Stomach smooth muscle (tissue), 2 donors: ENCODE measurements around the gene EME1.

ENCODE experiments used
- H3K27ac ChIP-seq: one replicate; pipeline ENCODE4 v1.7.0; 2013; ENCODE audit warnings: mild to moderate bottlenecking, low read length, inconsistent platforms
- H3K27me3 ChIP-seq, 2 donors: one replicate each; pipeline ENCODE4 v1.7.0; 2013; ENCODE audit warnings: low read length in 2 of 2; ENCODE audit not compliant: insufficient read depth in 2 of 2, control insufficient read depth in 1 of 2
- H3K36me3 ChIP-seq, 2 donors: one replicate each; pipeline ENCODE4 v1.7.0; 2013; ENCODE audit warnings: low read length in 2 of 2; ENCODE audit not compliant: control insufficient read depth in 2 of 2, insufficient read depth in 2 of 2
- H3K4me1 ChIP-seq: one replicate; pipeline ENCODE4 v1.7.0; 2013; ENCODE audit warnings: low read length; ENCODE audit not compliant: control insufficient read depth, insufficient read depth
- H3K4me3 ChIP-seq, 2 donors: one replicate each; pipeline ENCODE4 v1.7.0; 2013; ENCODE audit warnings: low read length in 2 of 2
- H3K9ac ChIP-seq, 2 donors: one replicate each; pipeline ENCODE4 v1.7.0; 2013; ENCODE audit warnings: low read length in 2 of 2, mild to moderate bottlenecking in 1 of 2
- H3K9me3 ChIP-seq, 2 donors: one replicate each; pipeline ENCODE4 v1.7.0; 2013; ENCODE audit warnings: low read length in 2 of 2; ENCODE audit not compliant: control insufficient read depth in 2 of 2
- donor health status: healthy.
- donor health status: Pancreatic carcinoma.

The EME1 gene

GRCh38 chr17:50356892-50357510 lies 16.0 kb upstream of the EME1 start:
- Histone ChIP-seq H3K27me3 (no peaks in the 10 kb centered on the region), H3K9me3 (no peaks in the 10 kb centered on the region), H3K36me3 (peaks cover 26 to 43% of the 10 kb centered on the region in 2 donors), H3K27ac (no peak overlapping the region), H3K4me3 (no peak overlapping the region), H3K9ac (no peak overlapping the region), H3K4me1 (peaks cover 4% of the 10 kb centered on the region)

GRCh38 chr17:50358177-50358576 lies 14.9 kb upstream of the EME1 start:
- no peak overlapping the region for H3K27ac ChIP-seq
- no peak overlapping the region for H3K4me3 ChIP-seq
- H3K9me3 ChIP-seq: no peaks in the 10 kb centered on the region
- H3K4me1 ChIP-seq: peaks cover 6% of the 10 kb centered on the region
- peaks cover 26 to 41% of the 10 kb centered on the region in 2 donors for H3K36me3 ChIP-seq
- H3K9ac ChIP-seq: no peak overlapping the region
- no peaks in the 10 kb centered on the region for H3K27me3 ChIP-seq

DNA sequence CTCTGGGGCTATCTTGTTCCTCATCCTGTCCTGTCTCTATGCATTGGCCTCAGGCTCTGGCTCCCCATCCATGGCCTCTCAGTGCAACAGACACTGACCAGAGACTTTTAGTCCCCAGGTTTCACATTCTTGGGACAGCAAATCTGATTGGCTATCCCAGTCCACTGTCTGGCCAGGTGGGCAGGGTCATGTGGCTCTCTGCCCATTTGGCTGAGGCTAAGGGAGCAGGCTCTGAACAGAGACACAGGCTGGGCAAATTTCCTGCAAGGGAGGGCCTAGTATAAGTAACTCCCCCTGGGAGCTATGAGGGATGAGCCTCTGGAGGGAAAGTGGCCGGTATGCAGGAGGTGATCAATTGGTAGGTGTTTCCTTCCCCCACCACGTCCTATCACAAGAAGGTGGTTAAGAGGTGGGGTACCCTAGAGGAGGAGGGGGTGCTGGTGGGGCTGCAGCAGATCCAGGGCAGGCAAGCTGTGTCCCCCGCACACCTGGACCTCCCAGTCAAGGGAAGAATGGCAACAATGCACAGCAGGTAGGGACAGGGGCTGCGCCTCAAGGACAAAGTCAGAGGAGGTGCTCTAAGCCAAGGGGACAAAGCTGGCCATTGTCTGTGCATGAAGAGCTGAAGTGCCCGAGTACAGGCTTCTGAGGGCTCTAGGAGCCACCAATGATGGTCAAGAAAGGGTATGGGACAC lies 13.9 kb upstream of the EME1 start:
- peaks cover 11% of the 10 kb centered on the region for H3K4me1 ChIP-seq
- H3K27me3 ChIP-seq: no peaks in the 10 kb centered on the region
- H3K9ac ChIP-seq: no peak overlapping the region
- no peak overlapping the region for H3K27ac ChIP-seq
- H3K9me3 ChIP-seq: no peaks in the 10 kb centered on the region
- no peak overlapping the region for H3K4me3 ChIP-seq
- H3K36me3 ChIP-seq: peaks cover 26 to 38% of the 10 kb centered on the region in 2 donors

GRCh38 chr17:50359998-50360461 lies 13.0 kb upstream of the EME1 start:
- H3K36me3 ChIP-seq: peaks cover 20 to 34% of the 10 kb centered on the region in 2 donors
- H3K9ac ChIP-seq: no peak overlapping the region
- no peaks in the 10 kb centered on the region for H3K27me3 ChIP-seq
- H3K4me1 ChIP-seq: peaks cover 13% of the 10 kb centered on the region
- H3K27ac ChIP-seq: no peak overlapping the region
- no peak overlapping the region for H3K4me3 ChIP-seq
- no peaks in the 10 kb centered on the region for H3K9me3 ChIP-seq

DNA sequence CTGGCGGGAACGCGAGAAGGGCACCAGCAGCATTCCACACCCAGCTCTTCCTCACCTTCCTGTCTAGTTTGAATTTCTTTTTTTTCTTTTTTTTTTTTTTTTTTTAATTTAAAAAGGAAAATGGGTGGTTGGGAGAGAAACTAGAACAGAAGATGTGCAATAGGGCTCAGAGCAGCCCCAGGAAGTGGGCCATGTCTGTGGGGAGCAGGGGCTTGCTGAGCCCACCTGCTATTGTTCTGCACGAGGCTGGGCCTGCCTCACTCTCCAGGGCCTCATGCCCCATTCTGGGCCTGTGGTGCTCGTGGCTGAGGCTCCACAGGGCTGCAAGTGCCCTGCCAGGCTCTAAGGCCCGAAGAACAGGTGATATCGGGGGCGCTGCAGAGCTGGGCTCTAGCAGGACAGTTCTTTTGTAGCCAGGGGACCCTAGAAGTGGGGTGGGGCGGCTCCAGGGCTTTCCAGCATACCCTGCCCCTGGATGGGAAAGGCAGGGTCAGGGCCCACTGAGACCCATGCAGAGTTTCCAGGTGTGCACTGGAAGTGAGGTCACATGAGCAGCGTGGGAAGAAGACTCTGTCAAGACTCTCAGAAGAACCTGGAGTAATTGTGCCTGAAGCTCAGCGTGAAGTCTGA lies 12.4 kb upstream of the EME1 start:
- H3K36me3 ChIP-seq: peaks cover 16 to 31% of the 10 kb centered on the region in 2 donors

GRCh38 chr17:50361561-50362480 lies 11.2 kb upstream of the EME1 start:
- Histone ChIP-seq H3K9ac (no peak overlapping the region), H3K27ac (peak overlapping the region; percentile 41), H3K36me3 (peaks cover 15 to 31% of the 10 kb centered on the region in 2 donors)

More for the DNA sequence above, 12.4 kb upstream of the EME1 start:
- H3K9ac ChIP-seq: no peak overlapping the region
- H3K4me1 ChIP-seq: peaks cover 13% of the 10 kb centered on the region
- H3K27ac ChIP-seq: no peak overlapping the region
- H3K9me3 ChIP-seq: no peaks in the 10 kb centered on the region
- no peaks in the 10 kb centered on the region for H3K27me3 ChIP-seq
- no peak overlapping the region for H3K4me3 ChIP-seq

GRCh38 chr17:50362661-50363060 lies 10.4 kb upstream of the EME1 start:
- no peak overlapping the region for H3K9ac ChIP-seq

More at GRCh38 chr17:50361561-50362480, 11.2 kb upstream of the EME1 start:
- Histone ChIP-seq H3K4me3 (no peak overlapping the region), H3K9me3 (no peaks in the 10 kb centered on the region), H3K27me3 (no peaks in the 10 kb centered on the region), H3K4me1 (peaks cover 13% of the 10 kb centered on the region)

DNA sequence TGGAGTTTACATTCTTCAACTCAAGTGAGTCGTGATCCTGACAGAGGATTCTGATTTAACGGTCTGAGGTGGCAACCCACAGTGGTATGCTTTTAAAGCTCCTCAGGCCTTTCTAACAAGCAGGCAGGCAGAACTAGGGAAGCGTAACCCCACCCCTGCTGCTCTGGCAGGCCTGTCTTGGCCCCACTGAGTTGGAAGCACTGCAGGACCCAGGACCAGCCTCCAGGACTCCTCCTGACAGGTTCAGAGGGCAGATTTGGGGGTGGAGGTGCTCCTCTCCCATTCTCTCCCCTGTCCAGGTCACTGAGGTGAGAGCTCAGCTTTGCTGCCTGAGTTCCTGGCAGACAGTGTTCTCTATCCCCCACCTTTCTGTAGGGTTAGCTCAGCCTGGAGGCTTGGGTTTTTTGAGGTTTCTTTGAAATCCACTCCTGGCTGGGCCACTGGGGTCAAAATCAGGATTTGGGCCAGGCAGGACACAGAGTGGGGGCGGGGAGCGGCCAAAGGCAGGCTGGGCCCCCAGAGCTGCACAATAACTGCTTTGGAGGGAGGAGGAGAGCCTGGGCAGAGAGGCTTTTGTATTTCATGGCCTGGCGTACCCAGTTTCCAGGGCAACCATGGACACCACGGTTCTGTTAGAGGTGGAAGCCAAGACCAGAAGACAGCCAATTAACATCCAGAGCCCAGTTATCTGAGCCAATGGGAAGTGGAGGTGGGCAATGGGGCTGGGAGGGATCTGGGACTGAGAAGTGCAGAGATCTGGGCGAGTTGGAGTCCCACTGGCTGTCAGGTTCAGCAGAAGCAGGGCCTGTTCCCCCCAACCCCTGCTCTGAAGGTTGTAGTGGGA lies 9.6 kb upstream of the EME1 start:
- H3K9me3 ChIP-seq: no peaks in the 10 kb centered on the region
- peaks cover 13% of the 10 kb centered on the region for H3K4me1 ChIP-seq
- H3K36me3 ChIP-seq: peaks cover 26 to 39% of the 10 kb centered on the region in 2 donors
- H3K4me3 ChIP-seq: no peak overlapping the region
- no peak overlapping the region for H3K9ac ChIP-seq
- no peaks in the 10 kb centered on the region for H3K27me3 ChIP-seq
- H3K27ac ChIP-seq: no peak overlapping the region

More at GRCh38 chr17:50362661-50363060, 10.4 kb upstream of the EME1 start:
- Histone ChIP-seq H3K27me3 (no peaks in the 10 kb centered on the region), H3K9me3 (no peaks in the 10 kb centered on the region), H3K27ac (peak overlapping the region; percentile 41), H3K4me1 (peaks cover 13% of the 10 kb centered on the region), H3K4me3 (no peak overlapping the region), H3K36me3 (peaks cover 23 to 36% of the 10 kb centered on the region in 2 donors)

GRCh38 chr17:50364061-50364458 lies 9.0 kb upstream of the EME1 start:
- Histone ChIP-seq H3K4me3 (no peak overlapping the region), H3K9ac (no peak overlapping the region), H3K4me1 (peaks cover 10% of the 10 kb centered on the region), H3K27me3 (no peaks in the 10 kb centered on the region), H3K9me3 (no peaks in the 10 kb centered on the region), H3K36me3 (peaks cover 21 to 37% of the 10 kb centered on the region in 2 donors), H3K27ac (no peak overlapping the region)
